ENCODE data around the gene CACNG4.

The CACNG4 gene

GRCh38 chr17:66963909-66964771 is at the start of gene CACNG4:
CACNG4 (plus strand) TSS chr17:66964707; CDS start chr17:66964912, 205 bp downstream.
- DNase-seq (ENCODE audit: low read depth in 3 of 3, low spot score in 1 of 3): no peak

GRCh38 chr17:66915204-66915611 is 49.3 kb upstream of the CACNG4 start:
- DNase-seq (ENCODE audit: low read depth in 3 of 3, low spot score in 1 of 3): no peak

- DNase-seq (ENCODE audit: low read depth in 3 of 3, low spot score in 1 of 3): no peak
These were observed 48.7 kb upstream of the CACNG4 start for GRCh38 chr17:66915792-66916191.

GRCh38 chr17:66916946-66917345 is 47.6 kb upstream of the CACNG4 start:
- DNase-seq (ENCODE audit: low read depth in 3 of 3, low spot score in 1 of 3): no peak

- no peak for DNase-seq (ENCODE audit: low read depth in 3 of 3, low spot score in 1 of 3)
These were observed 45.6 kb upstream of the CACNG4 start for GRCh38 chr17:66918896-66919295.

DNA sequence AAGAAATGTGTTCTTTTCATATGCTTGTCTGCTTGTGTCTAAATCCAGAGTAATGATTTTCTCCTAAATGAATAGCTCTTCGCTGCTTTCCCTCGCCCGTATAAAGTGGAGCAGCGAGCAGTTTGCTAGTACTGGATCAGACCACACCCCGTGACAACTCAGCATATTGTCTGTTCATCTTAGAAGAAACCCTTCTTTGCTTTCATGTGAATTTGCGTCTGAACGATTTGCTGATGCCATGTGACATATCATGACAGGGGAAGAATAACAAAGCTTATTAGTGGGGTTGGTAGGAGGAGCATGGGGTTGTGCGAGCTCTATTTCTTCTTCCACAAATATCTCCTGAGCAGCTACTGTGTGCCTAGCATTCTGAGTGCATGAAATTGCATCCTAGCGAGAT is 44.1 kb upstream of the CACNG4 start:
- no peak for DNase-seq (ENCODE audit: low read depth in 3 of 3, low spot score in 1 of 3)

GRCh38 chr17:66920950-66921349 is 43.6 kb upstream of the CACNG4 start:
- DNase-seq (ENCODE audit: low read depth in 3 of 3, low spot score in 1 of 3): no peak

GRCh38 chr17:66923886-66924285 is 40.6 kb upstream of the CACNG4 start:
- DNase-seq (ENCODE audit: low read depth in 3 of 3, low spot score in 1 of 3): no peak

DNA sequence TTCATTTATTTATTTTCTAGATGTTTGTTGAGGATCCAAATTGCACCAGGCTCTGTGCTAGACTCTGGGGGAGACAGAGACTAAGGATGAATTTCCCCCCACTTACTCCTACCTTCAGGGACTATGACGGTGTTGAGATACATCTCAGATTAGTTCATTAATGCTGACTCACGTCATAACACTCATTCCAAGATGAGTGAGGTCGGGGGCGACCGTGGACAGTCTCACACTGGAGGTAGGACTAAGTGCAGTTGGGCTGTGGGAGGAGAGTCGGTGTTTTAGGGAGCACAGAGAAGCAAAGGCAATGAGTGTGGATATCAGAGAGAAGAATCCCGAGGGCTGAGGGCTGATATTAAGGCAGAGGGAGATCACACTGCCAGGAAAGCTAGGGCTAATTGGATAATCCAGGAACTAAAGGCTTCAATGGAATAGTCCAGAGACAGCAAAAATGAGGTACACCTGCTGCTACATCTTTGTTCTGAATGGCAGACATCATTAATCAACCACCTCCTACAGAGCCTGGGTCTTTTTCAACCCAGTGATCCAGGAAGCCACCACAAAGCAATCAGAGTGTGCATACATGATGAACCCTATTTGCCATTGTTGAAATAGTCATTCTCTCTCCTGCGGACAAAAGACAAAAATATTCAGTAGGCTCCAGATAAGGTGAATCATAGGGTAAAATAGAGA is 38.6 kb upstream of the CACNG4 start:
- DNase-seq (ENCODE audit: low read depth in 3 of 3, low spot score in 1 of 3): no peak

DNA sequence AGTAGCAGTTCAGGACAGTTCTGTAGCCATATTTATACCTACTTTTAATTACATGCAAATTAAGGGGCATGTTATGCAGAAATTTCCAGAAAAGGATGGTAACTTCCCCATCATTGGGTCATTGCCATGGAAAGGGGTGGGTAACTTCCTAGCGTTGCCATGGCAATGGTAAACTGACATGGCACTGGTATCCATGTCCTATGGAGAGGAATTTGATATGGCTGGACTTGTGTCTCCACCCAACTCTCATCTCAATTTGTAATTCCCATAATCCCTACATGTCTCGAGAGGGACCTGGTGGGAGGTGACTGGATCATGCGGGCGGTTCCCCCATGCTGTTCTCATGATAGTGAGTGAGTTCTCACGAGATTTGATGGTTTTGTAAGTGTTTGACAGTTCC is 35.6 kb upstream of the CACNG4 start:
- no peak for DNase-seq (ENCODE audit: low read depth in 3 of 3, low spot score in 1 of 3)

DNA sequence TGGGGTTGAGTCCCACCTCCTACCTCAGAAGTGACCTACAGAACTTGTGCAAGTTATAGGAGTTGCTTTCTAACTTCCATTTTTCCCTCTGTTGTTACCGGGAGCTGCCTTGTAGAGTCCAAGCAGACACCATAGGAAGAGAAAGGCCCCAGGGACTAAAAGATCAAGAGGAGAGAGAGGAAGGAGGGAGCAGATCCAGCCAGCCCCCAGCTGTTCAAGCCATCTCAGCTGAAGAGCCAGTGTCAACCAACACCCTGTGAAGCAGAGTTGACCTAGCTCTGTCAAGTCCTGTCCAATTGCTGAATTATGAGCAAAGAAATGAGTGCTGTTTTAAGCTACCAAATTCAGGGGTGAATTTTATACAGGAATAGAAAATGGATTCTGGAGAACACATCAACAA is 34.9 kb upstream of the CACNG4 start:
- DNase-seq (ENCODE audit: low read depth in 3 of 3, low spot score in 1 of 3): no peak

DNA sequence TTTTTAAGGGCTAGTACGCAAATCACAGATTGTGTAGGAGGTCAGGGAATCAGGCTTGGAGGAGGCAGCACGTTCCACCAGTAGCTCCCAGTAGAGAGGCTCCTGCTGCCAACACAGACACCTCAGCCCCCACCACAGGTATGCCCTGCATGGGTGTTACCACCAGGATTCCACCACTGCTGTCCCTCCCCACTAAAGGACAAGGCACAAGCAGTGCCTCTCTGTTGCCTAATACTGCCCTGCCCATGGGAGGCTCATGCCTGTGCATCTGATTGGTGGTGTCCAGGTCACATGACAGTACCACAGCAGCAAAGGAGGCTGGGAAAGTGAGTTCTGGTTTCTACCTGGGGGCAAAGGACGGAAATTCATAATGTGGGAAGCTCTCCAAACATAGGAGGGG is 33.6 kb upstream of the CACNG4 start:
- DNase-seq (ENCODE audit: low read depth in 3 of 3, low spot score in 1 of 3): no peak

DNA sequence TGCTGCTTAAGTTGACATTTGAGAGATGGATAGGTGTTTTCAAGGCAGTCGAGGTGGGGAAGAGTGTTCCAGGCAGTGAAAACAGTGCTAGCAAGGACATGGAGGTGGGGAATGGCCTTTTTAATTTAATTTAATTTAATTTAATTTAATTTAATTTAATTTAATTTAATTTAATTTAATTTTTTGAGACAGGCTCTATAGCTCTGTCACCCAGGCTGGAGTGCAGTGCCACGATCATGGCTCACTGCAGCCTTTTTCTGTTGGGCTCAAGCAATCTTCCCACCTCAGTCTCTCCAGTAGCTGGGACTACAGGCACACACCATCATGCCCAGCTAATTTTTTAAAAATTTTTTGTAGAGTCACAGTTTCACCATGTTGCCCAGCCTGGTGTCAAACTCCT is 32.2 kb upstream of the CACNG4 start:
- DNase-seq (ENCODE audit: low read depth in 3 of 3, low spot score in 1 of 3): no peak

DNA sequence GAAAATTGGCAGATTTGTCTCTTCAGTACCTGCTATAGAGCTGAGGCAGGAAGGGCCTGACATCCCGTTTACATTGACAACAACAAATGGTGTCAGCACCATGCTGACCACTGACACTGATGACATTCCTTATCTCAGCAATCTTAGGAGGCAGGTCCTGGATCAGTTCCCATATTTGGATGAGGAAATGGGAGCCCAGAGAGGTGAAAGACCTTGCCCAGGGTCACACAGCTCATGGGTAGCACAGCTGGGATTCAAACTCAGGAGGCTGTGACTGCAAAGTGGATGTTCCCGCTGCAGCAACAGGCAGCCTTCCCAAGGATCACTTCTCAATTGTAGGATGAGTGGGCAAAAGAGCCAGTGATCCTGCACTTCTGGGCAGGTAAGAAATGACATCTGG is 30.5 kb upstream of the CACNG4 start:
- no peak for DNase-seq (ENCODE audit: low read depth in 3 of 3, low spot score in 1 of 3)

GRCh38 chr17:66935717-66936116 is 28.8 kb upstream of the CACNG4 start:
- DNase-seq (ENCODE audit: low read depth in 3 of 3, low spot score in 1 of 3): no peak

- DNase-seq (ENCODE audit: low read depth in 3 of 3, low spot score in 1 of 3): no peak
These were observed 25.9 kb upstream of the CACNG4 start for GRCh38 chr17:66938656-66939055.

- no peak for DNase-seq (ENCODE audit: low read depth in 3 of 3, low spot score in 1 of 3)
These were observed 24.9 kb upstream of the CACNG4 start for GRCh38 chr17:66939461-66940114.

DNA sequence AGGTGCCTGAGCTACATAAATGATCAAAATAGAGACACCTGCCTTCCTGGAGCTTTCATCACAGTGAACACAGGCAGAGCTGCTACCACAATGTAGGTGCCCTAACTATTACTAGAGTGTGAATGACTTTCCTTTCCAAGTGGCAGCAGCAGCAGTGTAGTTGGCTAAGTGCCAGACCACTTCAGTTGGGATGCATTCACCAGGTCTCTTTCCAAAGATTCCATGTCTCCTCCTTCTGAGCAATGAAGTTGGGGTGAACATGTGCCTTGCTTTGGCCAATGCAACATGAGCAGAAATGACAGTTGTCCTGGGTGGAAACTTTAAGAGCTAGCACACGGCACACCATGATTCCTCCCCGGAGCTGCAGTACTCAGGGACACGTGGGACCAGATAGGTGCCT is 23.3 kb upstream of the CACNG4 start:
- DNase-seq (ENCODE audit: low read depth in 3 of 3, low spot score in 1 of 3): no peak

DNA sequence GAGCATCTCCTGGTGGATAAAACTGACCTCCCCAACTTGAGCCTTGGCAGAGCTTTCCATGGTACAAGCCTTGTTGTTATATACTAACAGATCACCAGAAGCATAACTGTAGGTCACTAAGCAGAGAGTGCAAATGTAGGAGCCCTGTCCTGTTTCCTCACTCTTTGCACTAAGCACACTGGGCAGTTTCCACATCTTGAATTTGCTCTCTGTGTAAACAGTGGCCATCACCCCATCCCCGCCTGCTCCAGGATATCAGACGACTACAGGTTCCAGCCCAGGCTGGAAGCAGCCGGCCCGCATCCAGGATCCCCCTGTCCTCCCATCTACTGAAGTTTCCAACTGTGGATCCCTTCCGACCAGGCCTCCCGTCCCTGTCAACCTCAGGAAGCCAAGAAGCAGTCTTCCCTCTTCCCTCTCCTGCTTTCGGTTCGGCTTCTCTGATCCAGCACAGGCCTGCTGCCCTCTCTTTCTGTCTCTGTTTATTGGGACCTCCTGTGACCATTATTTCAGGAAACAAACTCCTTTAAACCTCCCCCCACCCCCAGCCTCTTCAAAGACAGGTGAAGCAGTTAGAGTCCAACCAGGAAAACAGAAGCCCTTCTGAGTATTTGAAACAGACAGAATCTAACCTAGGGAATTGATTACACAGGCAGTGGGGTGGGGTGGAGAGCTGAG is 22.6 kb upstream of the CACNG4 start:
- DNase-seq (ENCODE audit: low read depth in 3 of 3, low spot score in 1 of 3): no peak

DNA sequence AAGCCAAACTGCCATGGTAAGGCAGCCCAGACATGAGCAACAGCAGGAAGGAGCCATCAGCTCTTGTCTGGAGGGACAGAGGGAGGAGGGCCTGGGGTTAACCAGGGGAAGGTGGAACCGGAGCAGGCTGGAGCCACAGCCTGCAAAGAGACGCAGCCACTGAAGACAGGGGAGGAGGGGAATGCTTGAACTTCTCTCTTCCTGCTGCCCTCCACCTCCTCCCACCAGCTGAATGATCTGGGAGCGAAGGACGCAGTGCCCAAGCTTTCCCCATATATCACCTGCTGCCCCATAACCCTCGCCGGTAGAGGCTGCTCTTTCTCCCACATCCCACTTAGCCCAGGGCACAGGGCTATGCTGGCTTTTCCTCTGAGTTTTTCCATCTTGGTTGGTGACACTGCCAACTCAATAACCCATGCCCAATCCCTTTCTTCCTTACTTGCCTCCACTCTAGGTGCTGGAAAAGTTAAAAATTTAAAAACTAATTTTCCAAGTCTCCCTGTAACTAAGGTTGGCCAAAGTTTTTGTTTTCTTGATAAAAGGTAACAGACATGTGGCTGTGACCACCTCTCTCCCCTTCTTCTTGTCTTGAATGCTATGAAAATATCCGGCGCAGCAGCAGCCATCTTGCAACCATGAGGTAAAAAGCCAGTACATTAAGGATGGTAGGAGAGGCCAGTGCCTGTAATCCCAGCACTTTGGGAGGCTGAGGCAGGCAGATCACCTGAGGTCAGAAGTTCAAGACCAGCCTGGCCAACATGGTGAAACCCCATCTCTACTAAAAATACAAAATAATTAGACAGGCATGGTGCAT is 21.8 kb upstream of the CACNG4 start:
- no peak for DNase-seq (ENCODE audit: low read depth in 3 of 3, low spot score in 1 of 3)

GRCh38 chr17:66943484-66943883 is 21.0 kb upstream of the CACNG4 start:
- no peak for DNase-seq (ENCODE audit: low read depth in 3 of 3, low spot score in 1 of 3)
